ENCODE measurements around the gene ZDHHC8.

ZDHHC8 gene

GRCh38 chr22:20152464-20152890 lies 20.9 kb downstream of the ZDHHC8 start:
- Histone ChIP-seq H4K20me1 (ENCODE audit: insufficient read depth, low read length) (peaks cover 5% of the 10 kb centered on the region; the same call in 1 of the 2 replicates), H3K4me1 (ENCODE audit: insufficient read depth, low read length) (no peaks in the 10 kb centered on the region), H3K36me3 (ENCODE audit: insufficient read depth, low read length) (no peaks in the 10 kb centered on the region), H3K27me3 (ENCODE audit: insufficient read depth, low read length, poor library complexity) (no peaks in the 10 kb centered on the region), H2AFZ (ENCODE audit: low read depth, low read length) (no peak overlapping the region), H3K27ac (ENCODE audit: low read length) (no peak overlapping the region), H3K79me2 (ENCODE audit: insufficient read depth, low read length) (no peaks in the 10 kb centered on the region), H3K4me3 (ENCODE audit: low read depth in 1 of 2, low read length in 2 of 2) (no peak overlapping the region), H3K9ac (ENCODE audit: low read depth, low read length) (no peak overlapping the region), H3K4me2 (ENCODE audit: insufficient read depth, low read length) (no peak overlapping the region), H3K9me3 (ENCODE audit: insufficient read depth, low read length, severe bottlenecking) (no peaks in the 10 kb centered on the region)
- no peak for TF ChIP-seq CTCF (IDR thresholded peaks at IDR 0.05; ENCODE audit: borderline replicate concordance, extremely low read depth, low read length, poor library complexity, severe bottlenecking)
- no peak for TF ChIP-seq EZH2 (IDR thresholded peaks at IDR 0.05; ENCODE audit: borderline replicate concordance, low read depth, low read length, severe bottlenecking)
- DNase-seq (no peak), ATAC-seq (ENCODE audit: insufficient read depth, low read depth) (no peak)

- no peak overlapping the region for H3K9ac ChIP-seq (ENCODE audit: low read depth, low read length)
- ATAC-seq (ENCODE audit: insufficient read depth, low read depth) = no peak
Observed at GRCh38 chr22:20153945-20154344, 22.3 kb downstream of the ZDHHC8 start.

GRCh38 chr22:20154602-20155187 lies 23.1 kb downstream of the ZDHHC8 start:
- Histone ChIP-seq H3K27me3 (ENCODE audit: insufficient read depth, low read length, poor library complexity) (no peaks in the 10 kb centered on the region), H3K36me3 (ENCODE audit: insufficient read depth, low read length) (no peaks in the 10 kb centered on the region), H3K27ac (ENCODE audit: low read length) (no peak overlapping the region), H3K79me2 (ENCODE audit: insufficient read depth, low read length) (no peaks in the 10 kb centered on the region), H3K9ac (ENCODE audit: low read depth, low read length) (no peak overlapping the region), H2AFZ (ENCODE audit: low read depth, low read length) (no peak overlapping the region), H3K9me3 (ENCODE audit: insufficient read depth, low read length, severe bottlenecking) (no peaks in the 10 kb centered on the region), H3K4me3 (ENCODE audit: low read depth in 1 of 2, low read length in 2 of 2) (no peak overlapping the region), H4K20me1 (ENCODE audit: insufficient read depth, low read length) (peaks cover 5% of the 10 kb centered on the region; the same call in 1 of the 2 replicates), H3K4me1 (ENCODE audit: insufficient read depth, low read length) (peaks cover 10% of the 10 kb centered on the region), H3K4me2 (ENCODE audit: insufficient read depth, low read length) (no peak overlapping the region)
- ATAC-seq (ENCODE audit: insufficient read depth, low read depth) (no peak), DNase-seq (no peak)
- no peak for TF ChIP-seq CTCF (IDR thresholded peaks at IDR 0.05; ENCODE audit: borderline replicate concordance, extremely low read depth, low read length, poor library complexity, severe bottlenecking)
- no peak for TF ChIP-seq EZH2 (IDR thresholded peaks at IDR 0.05; ENCODE audit: borderline replicate concordance, low read depth, low read length, severe bottlenecking)

More at GRCh38 chr22:20153945-20154344, 22.3 kb downstream of the ZDHHC8 start:
- no peak for TF ChIP-seq CTCF (IDR thresholded peaks at IDR 0.05; ENCODE audit: borderline replicate concordance, extremely low read depth, low read length, poor library complexity, severe bottlenecking)
- TF ChIP-seq EZH2 (IDR thresholded peaks at IDR 0.05; ENCODE audit: borderline replicate concordance, low read depth, low read length, severe bottlenecking) = no peak
- Histone ChIP-seq H3K36me3 (ENCODE audit: insufficient read depth, low read length) (no peaks in the 10 kb centered on the region), H2AFZ (ENCODE audit: low read depth, low read length) (no peak overlapping the region), H3K27ac (ENCODE audit: low read length) (no peak overlapping the region), H3K4me3 (ENCODE audit: low read depth in 1 of 2, low read length in 2 of 2) (no peak overlapping the region), H3K4me2 (ENCODE audit: insufficient read depth, low read length) (no peak overlapping the region), H4K20me1 (ENCODE audit: insufficient read depth, low read length) (peaks cover 5% of the 10 kb centered on the region; the same call in 1 of the 2 replicates), H3K27me3 (ENCODE audit: insufficient read depth, low read length, poor library complexity) (no peaks in the 10 kb centered on the region), H3K79me2 (ENCODE audit: insufficient read depth, low read length) (no peaks in the 10 kb centered on the region), H3K4me1 (ENCODE audit: insufficient read depth, low read length) (peaks cover 10% of the 10 kb centered on the region), H3K9me3 (ENCODE audit: insufficient read depth, low read length, severe bottlenecking) (no peaks in the 10 kb centered on the region)
- no peak for DNase-seq
